ENCODE data around the gene ERCC8.
A peak's percentile ranks its signal among the peaks of the same experiment; 100 is the strongest.
"Not testable (repeated sequence)": the region's sequence is repeated elsewhere in the genome, so short reads cannot be mapped to it uniquely, and the experiment has no call there.

ERCC8 gene

GRCh38 chr5:60944904-60945812 is at the start of gene ERCC8, which contains the start of gene NDUFAF2:
Gene ERCC8, minus strand, starts transcription at chr5:60945070. Its CDS starts 62 bp downstream, at chr5:60945008.
Gene NDUFAF2, plus strand, starts transcription at chr5:60945205. Its CDS starts 51 bp downstream, at chr5:60945256.
- peak; percentile 86 for DNase-seq

DNA sequence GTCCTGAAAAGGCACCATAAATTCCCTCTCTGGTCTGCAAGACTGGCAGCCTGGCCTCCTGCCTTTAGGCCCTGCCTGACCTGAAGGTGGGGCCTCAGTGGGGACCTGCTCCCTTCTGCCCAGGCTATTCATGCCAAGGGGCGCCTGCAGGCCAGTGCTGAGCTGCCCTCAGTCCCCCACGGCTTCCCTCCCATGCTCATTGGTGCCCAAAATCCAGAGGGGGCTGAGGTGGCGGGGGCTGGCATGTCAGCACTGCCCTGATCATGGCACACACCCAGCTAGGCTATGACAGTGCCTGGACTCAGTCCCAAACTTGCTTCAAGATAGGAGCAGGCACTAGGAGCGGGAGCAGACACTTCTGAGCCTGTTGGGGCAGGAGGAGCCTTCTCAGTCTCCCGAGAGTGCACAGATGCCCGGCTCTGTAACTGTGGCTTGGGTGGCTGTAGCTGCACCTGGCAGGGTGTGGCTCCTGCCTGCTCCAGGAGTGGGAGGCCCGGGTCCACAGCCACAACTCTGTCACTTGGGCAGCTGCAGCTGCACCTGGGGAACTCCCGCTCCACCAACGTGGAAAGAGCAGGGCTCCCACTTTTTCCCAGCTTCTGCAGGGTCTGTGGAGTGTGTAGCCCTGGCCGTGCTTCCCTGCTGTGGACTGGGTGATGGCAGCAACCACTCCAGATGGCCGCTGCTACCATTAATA is 49.2 kb upstream of the ERCC8 start:
- no peak for DNase-seq

DNA sequence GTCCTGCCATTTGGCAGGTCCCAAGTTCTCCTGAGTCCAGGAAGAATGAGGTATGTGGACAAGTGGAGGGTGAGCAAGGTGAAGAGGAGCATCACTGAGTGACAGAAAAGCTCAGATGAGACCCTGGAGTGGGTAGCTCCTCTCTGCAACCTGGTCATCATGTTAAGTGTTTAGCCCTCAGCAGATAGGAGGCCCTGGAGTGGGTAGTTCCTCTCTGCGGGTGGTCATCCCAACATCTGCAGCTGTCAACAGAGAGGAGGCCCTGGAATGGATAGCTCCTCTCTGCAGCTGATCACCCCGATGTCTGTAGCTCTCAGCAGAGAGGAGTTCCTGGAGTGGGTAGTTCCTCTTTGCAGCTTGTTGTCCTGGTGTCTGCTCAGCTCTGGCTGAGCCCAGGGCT is 48.6 kb upstream of the ERCC8 start:
- no peak for DNase-seq

GRCh38 chr5:60992871-60993270 is 48.0 kb upstream of the ERCC8 start:
- DNase-seq: no peak

DNA sequence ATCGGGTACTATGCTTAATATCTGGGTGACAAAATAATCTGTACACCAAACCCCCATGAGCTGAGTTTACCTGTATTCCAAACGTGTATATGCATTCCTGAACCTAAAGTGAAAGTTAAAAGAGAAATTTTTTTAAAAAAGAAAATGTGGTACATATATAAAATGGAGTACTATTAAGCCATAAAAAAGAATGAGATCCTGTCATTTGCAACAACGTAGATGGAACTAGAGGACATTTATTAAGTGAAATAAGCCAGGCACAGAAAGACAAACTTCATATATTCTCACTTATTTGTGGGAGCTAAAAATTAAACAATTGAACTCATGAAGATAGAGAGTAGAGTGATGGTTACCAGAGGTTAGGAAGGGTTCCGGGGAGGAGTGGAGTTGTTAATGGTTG is 44.9 kb upstream of the ERCC8 start:
- DNase-seq: no peak

- DNase-seq: not testable (repeated sequence)
Measured at GRCh38 chr5:60982127-60982526, 37.3 kb upstream of the ERCC8 start.

DNA sequence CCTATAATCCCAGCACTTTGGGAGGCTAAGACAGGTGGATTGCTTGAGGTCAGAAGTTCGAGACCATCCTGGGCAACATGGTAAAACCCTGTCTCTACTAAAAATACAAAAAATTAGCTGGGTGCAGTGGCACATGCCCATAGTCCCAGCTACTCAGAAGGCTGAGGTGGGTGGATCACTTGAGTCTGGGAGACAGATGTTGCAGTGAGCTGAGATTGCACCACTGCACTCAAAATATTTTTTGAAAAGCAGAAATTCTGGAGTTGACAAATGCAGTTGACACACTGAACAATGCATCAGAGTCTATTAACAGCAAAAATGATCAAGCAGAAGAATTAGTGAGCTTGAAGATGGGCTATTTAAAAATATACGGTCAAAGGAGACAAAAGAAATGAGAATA is 35.6 kb upstream of the ERCC8 start:
- DNase-seq: no peak

GRCh38 chr5:60978968-60979367 is 34.1 kb upstream of the ERCC8 start:
- DNase-seq: no peak

DNA sequence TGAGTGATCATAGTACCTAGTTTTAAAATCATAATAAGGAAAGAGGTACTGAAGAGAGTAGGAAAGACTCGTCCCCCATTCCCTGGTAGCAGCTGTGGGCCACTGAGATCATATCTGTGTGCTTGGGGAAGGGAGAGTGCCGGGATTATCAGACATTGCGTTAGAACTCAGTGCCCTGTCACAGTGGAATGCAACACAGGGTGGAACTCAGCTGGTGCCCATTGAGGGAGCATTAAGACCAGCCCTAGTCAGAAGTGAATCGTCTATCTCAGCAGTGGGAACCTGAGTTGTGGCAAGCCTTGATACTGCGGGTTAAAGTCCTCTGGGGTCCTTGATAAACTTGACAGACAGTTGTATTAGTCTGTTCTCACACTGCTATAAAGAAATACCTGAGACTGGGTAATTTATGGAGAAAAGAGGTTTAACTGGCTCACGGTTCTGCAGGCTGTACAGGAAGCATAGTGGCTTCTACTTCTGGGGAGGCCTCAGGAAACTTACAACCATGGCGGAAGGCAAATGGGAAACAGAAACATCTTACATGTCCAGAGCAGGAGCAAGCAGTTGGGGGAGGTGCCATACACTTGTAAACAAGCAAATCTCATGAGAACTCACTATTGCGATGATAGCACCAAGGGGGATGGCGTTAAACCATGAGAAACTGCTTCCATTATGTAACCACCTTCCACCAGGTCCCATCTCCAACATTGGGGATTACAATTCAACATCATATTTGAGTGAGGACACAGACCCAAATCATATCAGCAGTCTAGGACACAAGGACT is 33.3 kb upstream of the ERCC8 start:
- DNase-seq: no peak

DNA sequence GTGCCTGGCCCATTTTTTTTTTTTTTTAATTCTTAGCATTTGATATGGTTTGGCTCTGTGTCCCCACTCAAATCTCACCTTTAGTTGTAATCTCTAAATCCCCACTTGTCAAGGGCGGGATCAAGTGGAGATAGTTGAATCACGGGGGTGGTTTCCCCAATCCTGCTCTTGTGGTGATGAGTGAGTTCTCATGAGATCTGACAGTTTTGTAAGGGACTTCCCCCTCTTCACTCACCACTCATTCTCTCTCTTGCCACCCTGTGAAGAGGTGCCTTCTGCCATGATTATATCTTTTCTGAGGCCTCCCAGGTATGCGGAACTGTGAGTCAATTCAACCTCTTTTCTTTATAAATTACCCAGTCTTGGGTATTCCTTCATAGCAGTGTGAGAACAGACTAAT is 27.4 kb upstream of the ERCC8 start:
- DNase-seq: no peak

- DNase-seq: no peak
Measured at GRCh38 chr5:60961685-60962084, 16.8 kb upstream of the ERCC8 start.

DNA sequence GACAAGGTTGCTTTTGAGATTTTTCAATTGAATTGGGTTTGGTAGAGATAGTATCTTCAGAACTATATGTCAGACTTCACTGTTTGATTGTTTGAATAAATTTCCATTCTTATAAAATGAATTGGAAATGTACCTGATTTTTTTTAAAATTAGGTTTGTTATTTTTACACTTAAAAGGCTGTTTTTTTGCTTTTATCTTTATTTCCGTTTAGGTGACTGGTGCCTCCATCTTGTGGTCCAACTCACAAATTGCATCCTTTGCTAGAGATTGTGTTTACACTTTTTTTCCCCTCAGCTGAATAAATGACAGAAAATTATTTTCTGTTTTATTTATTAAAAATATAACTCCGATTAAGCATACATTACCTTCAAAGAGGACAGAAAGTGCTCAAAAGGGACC is 15.7 kb upstream of the ERCC8 start:
- DNase-seq: peak; percentile 5

DNA sequence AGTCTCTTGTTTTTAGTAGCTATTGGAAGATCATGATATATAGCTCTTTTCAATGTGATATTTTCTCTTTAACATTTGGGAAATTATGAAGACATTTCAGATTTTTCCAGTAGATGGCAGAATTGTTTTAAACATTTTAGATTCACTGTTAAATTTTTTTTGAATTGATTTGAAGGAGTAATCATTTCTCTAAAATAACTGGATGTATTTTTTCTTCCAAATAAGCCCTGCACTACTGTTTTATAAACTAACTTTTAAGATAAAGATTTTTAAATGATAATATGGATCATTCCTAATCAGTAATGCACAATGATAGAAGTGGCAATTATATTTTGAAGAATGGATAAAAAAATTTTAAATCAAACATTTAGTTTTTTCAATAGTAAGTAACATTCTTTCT is 14.3 kb upstream of the ERCC8 start:
- no peak for DNase-seq

DNA sequence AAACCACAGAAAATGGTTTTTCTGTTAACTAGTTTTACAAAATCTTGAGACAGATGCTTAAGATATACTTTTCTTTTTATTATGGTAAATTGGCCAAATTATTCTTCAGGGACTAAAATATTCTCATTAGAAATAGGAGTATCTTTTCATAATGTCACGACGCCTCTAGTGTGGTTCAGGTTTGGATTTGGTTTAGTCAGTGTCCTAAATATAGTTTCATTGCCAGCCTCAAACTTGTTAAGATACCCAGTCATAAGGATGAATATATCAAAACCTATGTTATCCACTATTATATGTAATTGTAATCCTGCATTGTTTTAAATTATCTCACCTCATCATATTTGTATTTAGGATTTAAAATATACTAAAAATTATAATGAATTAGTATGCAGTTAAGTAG is 13.8 kb upstream of the ERCC8 start:
- DNase-seq: no peak

DNA sequence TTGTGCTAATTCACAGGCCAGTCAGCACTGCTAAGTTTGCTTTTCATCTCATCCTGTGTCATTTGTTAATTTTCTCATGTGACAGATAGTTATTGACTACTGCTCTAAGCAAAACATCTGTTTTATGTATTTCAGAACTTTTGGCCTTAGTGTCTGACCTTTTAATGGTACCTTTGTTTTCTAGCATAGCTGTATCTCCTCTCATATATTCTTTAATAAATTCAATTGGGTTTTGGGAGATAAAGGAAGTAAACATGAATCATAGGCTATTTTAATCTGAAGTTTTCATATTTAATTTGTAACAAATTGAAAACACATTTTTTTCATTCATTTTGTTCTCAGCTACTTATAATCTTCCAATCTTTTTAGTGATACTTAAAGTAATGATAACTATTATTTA is 13.2 kb upstream of the ERCC8 start:
- DNase-seq: no peak

DNA sequence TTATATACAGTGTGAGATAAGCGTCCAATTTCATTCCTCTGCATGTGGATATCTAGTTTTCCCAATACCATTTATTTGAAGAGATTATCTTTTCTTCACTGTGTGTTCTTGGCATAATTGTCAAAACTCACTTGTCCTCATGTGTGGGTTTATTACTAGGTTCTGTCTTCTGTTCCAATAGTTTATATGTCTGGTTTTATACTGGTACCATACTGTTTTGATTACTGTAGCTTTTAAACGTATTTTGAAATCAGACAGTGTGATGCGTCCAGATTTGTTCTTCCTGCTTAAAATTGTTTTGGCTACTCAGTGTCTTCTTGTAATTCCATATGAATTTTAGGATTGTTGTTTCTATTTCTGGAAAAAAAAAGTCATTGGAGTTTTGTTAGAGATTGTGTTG is 10.4 kb upstream of the ERCC8 start:
- DNase-seq: no peak

DNA sequence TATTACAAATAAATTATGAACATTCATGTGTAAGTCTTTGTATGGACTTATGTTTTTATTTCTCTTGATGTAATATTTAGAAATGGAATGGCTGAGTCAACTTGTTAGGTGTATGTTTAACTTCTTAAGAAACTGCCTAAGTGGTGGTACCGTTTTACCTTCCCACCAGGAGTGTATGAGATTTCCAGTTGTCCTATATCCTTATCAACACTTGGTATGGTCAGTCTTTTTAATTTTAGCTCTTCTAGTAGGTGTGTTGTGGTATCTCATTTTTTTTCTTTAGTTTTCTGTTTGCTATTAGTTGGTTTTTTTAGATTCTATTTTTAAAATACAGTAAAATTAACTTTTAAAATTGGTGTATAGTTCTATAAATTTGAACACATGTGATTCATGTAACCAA is 3.9 kb upstream of the ERCC8 start:
- DNase-seq: no peak

DNA sequence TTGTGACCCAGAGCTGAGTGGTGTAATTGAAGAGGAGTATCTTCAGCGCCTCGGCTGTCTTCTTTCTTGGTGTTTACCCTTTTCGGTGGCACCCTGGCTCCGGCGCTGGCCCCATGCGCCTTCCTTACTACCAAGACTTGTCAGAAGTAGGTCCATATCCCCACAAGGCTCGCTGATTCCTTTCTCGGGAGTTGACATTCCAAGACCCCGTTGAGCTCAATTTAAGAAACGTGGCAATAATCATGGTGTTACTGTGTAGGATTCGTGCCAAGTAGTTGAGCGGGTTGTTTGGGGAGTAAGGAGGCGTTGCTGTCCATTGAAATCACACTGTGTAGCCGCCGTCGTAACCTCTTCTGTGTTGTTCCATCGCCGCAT is 930 bp upstream of the ERCC8 start:
- DNase-seq: no peak

GRCh38 chr5:60943624-60944023 is 1.2 kb downstream of the ERCC8 start:
- no peak for DNase-seq

- no peak for DNase-seq
Measured at GRCh38 chr5:60929024-60929423, 15.8 kb downstream of the ERCC8 start.

DNA sequence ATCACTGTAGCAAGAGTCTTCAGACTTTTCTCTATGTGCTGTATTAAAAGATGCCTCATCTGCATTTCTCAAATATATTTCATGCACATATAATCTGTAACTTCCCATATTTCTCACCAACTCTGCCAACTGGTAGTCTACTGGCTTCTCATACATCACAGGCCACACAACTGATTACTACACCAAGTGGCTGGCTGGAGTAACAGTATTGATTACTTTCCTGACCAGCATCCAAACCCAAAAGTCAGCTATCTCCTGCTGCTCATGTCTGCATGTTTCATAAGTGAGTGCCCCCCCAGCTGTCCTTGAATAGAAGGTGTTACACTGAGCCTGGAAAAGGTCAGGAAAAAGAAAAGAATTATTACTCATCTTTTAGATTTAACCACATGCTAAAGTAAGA is 17.4 kb downstream of the ERCC8 start:
- DNase-seq: no peak

GRCh38 chr5:60918466-60918865 is 26.4 kb downstream of the ERCC8 start:
- no peak for DNase-seq

DNA sequence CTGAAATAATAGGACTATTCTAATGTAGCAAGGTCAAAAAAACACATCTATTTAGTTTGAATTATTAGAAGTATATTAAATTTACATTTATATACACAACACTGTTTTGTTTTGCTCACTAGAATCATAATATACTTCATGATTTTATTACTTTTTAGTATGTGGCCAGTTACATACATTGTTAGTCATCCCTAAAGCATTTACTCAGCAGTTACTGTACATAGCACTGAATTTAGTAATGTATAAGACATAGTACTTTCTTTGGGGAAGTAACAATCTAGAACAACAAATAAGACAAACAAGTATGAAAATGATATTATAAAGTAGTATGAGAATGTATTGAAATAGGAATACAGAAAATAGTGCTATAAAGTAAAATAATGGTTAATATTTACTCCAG is 28.2 kb downstream of the ERCC8 start:
- DNase-seq: no peak

GRCh38 chr5:60903356-60903755 is 41.5 kb downstream of the ERCC8 start:
- DNase-seq: no peak

All from CD4-positive, alpha-beta T cell treated with Interleukin-17A for 4 hours (primary cell).